ENCODE measurements around the gene MYOT.
A peak's percentile ranks its signal among the peaks of the same experiment; 100 is the strongest.
"Not testable (repeated sequence)": the region's sequence is repeated elsewhere in the genome, so short reads cannot be mapped to it uniquely, and the experiment has no call there.

The MYOT gene

GRCh38 chr5:137856916-137857862 lies 10.5 kb upstream of the MYOT start:
- no peak for DNase-seq (ENCODE audit: low read depth)
- H3K4me3 ChIP-seq (ENCODE audit: low read depth, low read length), result no peak overlapping the region
- TF ChIP-seq POLR2A (IDR thresholded peaks at IDR 0.05; ENCODE audit: extremely low read depth, insufficient read length) (no peak), MAX (IDR thresholded peaks at IDR 0.05; ENCODE audit: low read depth, low read length) (no peak), CTCF (IDR thresholded peaks at IDR 0.05; ENCODE audit: low read depth, low read length) (no peak), MYC (IDR thresholded peaks at IDR 0.05; ENCODE audit: low read depth, low read length) (no peak)

GRCh38 chr5:137858223-137858916 lies 9.3 kb upstream of the MYOT start:
- TF ChIP-seq POLR2A (IDR thresholded peaks at IDR 0.05; ENCODE audit: extremely low read depth, insufficient read length) (no peak), MYC (IDR thresholded peaks at IDR 0.05; ENCODE audit: low read depth, low read length) (no peak), CTCF (IDR thresholded peaks at IDR 0.05; ENCODE audit: low read depth, low read length) (no peak), MAX (IDR thresholded peaks at IDR 0.05; ENCODE audit: low read depth, low read length) (no peak)
- peak overlapping the region; percentile 27 for H3K4me3 ChIP-seq (ENCODE audit: low read depth, low read length)

GRCh38 chr5:137858954-137859353 lies 8.7 kb upstream of the MYOT start:
- H3K4me3 ChIP-seq (ENCODE audit: low read depth, low read length), result no peak overlapping the region
- no peak for TF ChIP-seq CTCF (IDR thresholded peaks at IDR 0.05; ENCODE audit: low read depth, low read length)
- no peak for TF ChIP-seq MYC (IDR thresholded peaks at IDR 0.05; ENCODE audit: low read depth, low read length)
- TF ChIP-seq MAX (IDR thresholded peaks at IDR 0.05; ENCODE audit: low read depth, low read length), result no peak
- TF ChIP-seq POLR2A (IDR thresholded peaks at IDR 0.05; ENCODE audit: extremely low read depth, insufficient read length), result no peak
- DNase-seq (ENCODE audit: low read depth), result peak; percentile 8

More at GRCh38 chr5:137858223-137858916, 9.3 kb upstream of the MYOT start:
- DNase-seq (ENCODE audit: low read depth), result peak; percentile 79

GRCh38 chr5:137862251-137862650 lies 5.4 kb upstream of the MYOT start:
- DNase-seq (ENCODE audit: low read depth), result no peak
- no peak for TF ChIP-seq POLR2A (IDR thresholded peaks at IDR 0.05; ENCODE audit: extremely low read depth, insufficient read length)
- TF ChIP-seq CTCF (IDR thresholded peaks at IDR 0.05; ENCODE audit: low read depth, low read length), result no peak
- no peak for TF ChIP-seq MAX (IDR thresholded peaks at IDR 0.05; ENCODE audit: low read depth, low read length)
- no peak for TF ChIP-seq MYC (IDR thresholded peaks at IDR 0.05; ENCODE audit: low read depth, low read length)
- H3K4me3 ChIP-seq (ENCODE audit: low read depth, low read length), result no peak overlapping the region

- not testable (repeated sequence) for DNase-seq (ENCODE audit: low read depth); H3K4me3 ChIP-seq (ENCODE audit: low read depth, low read length)
These were observed 4.0 kb upstream of the MYOT start for GRCh38 chr5:137863653-137864052.

Measured in NB4 (cell line).